MM.1S (cell line): Measurements from ENCODE around the gene RNF217.

Experiments used
- DNase-seq: peaks from one replicate; pipeline ENCODE4 v3.0.0-alpha.2; 2015
- H2AFZ ChIP-seq: fragments of 300-600 bp; sonication (generic); 2 replicates; pipeline ENCODE4 v1.6.0; 2016; ENCODE audit warnings: antibody characterized with exemption, low read length
- H3F3A ChIP-seq: fragments of 300-600 bp; sonication (generic); 2 replicates; pipeline ENCODE4 v1.6.1; 2016; ENCODE audit warnings: mild to moderate bottlenecking, antibody characterized with exemption, low read length, moderate library complexity, mixed read lengths; ENCODE audit not compliant: insufficient read depth
- H3K27ac ChIP-seq: fragments of 300-600 bp; sonication (generic); 2 replicates; pipeline ENCODE4 v1.5.1; 2016; ENCODE audit warnings: mild to moderate bottlenecking, low read length
- H3K27me3 ChIP-seq: fragments of 300-600 bp; sonication (generic); replicated peaks from 2 replicates; pipeline ENCODE4 v1.6.0; 2016; ENCODE audit warnings: low read length; ENCODE audit not compliant: insufficient read depth
- H3K36me3 ChIP-seq: fragments of 300-600 bp; sonication (generic); replicated peaks from 2 replicates; pipeline ENCODE4 v1.6.1; 2016; ENCODE audit warnings: mild to moderate bottlenecking, low read length, mixed read lengths; ENCODE audit not compliant: insufficient read depth
- H3K4me1 ChIP-seq: fragments of 300-600 bp; sonication (generic); 2 replicates; pipeline ENCODE4 v1.6.1; 2016; ENCODE audit warnings: low read length, mixed read lengths
- H3K4me2 ChIP-seq: fragments of 300-600 bp; sonication (generic); 2 replicates; pipeline ENCODE4 v1.6.0; 2016; ENCODE audit warnings: low read depth, low read length
- H3K4me3 ChIP-seq: fragments of 300-600 bp; sonication (generic); 2 replicates; pipeline ENCODE4 v1.5.1; 2016; ENCODE audit warnings: low read length, mixed read lengths
- H3K79me2 ChIP-seq: fragments of 300-600 bp; sonication (generic); 2 replicates; pipeline ENCODE4 v1.6.1; 2016; ENCODE audit warnings: mixed run types, low read length, mixed read lengths
- H3K9ac ChIP-seq: fragments of 300-600 bp; sonication (generic); 2 replicates; pipeline ENCODE4 v1.6.1; 2016; ENCODE audit warnings: low read length, mixed read lengths
- H3K9me2 ChIP-seq: fragments of 300-600 bp; sonication (generic); replicated peaks from 2 replicates; pipeline ENCODE4 v1.6.1; 2016; ENCODE audit warnings: mild to moderate bottlenecking, low read length, mixed read lengths; ENCODE audit not compliant: insufficient read depth
- H3K9me3 ChIP-seq: fragments of 300-600 bp; sonication (generic); replicated peaks from 2 replicates; pipeline ENCODE4 v1.6.1; 2016; ENCODE audit warnings: mild to moderate bottlenecking, low read length, mixed read lengths; ENCODE audit not compliant: insufficient read depth
- H4K20me1 ChIP-seq: fragments of 300-600 bp; sonication (generic); 2 replicates; pipeline ENCODE4 v1.6.1; 2016; ENCODE audit warnings: mild to moderate bottlenecking, low read length, moderate library complexity, mixed read lengths; ENCODE audit not compliant: insufficient read depth
- CTCF ChIP-seq: fragments of 300-600 bp; sonication (generic); IDR thresholded peaks from 2 replicates; pipeline ENCODE4 v1.5.1; 2016; ENCODE audit warnings: antibody characterized with exemption, low read length, mixed read lengths
- EZH2 ChIP-seq: fragments of 300-600 bp; sonication (generic); optimal IDR thresholded peaks from 2 replicates; pipeline ENCODE3; 2017; ENCODE audit warnings: low read depth, mild to moderate bottlenecking, antibody characterized with exemption, low read length, mixed read lengths
- EZH2phosphoT487 ChIP-seq: fragments of 300-600 bp; sonication (generic); IDR thresholded peaks from 2 replicates; pipeline ENCODE4 v1.6.1; 2018; ENCODE audit warnings: antibody characterized with exemption, low read length

RNF217 gene

GRCh38 chr6:124961464-124961776 is 817 bp upstream of the RNF217 start:
- no peaks in the 10 kb centered on the region for H3K9me3 ChIP-seq
- no peaks in the 10 kb centered on the region for H3F3A ChIP-seq
- TF ChIP-seq EZH2phosphoT487 = no peak
- TF ChIP-seq CTCF = no peak
- no peak for TF ChIP-seq EZH2
- H2AFZ ChIP-seq = 0 out of 2 replicates have a peak overlapping the region, but pooled peaks have one; percentile 15
- no peaks in the 10 kb centered on the region for H3K79me2 ChIP-seq
- H3K9me2 ChIP-seq = no peaks in the 10 kb centered on the region
- no peaks in the 10 kb centered on the region for H3K27me3 ChIP-seq
- no peak for DNase-seq
- H4K20me1 ChIP-seq = no peaks in the 10 kb centered on the region
- no peaks in the 10 kb centered on the region for H3K4me1 ChIP-seq
- no peaks in the 10 kb centered on the region for H3K36me3 ChIP-seq
- no peak overlapping the region for H3K27ac ChIP-seq
- peak overlapping the region; percentile 37; the same call in 1 of the 2 replicates for H3K4me2 ChIP-seq
- H3K4me3 ChIP-seq = peak overlapping the region; percentile 51; the same call in 1 of the 2 replicates
- H3K9ac ChIP-seq = no peak overlapping the region

- peak overlapping the region; percentile 18; the same call in 1 of the 2 replicates for H3K4me2 ChIP-seq
- H2AFZ ChIP-seq = no peak overlapping the region
These were observed 590 bp downstream of the RNF217 start for GRCh38 chr6:124962639-124963415.

GRCh38 chr6:124963416-124963785 is 1.2 kb downstream of the RNF217 start:
- no peaks in the 10 kb centered on the region for H3K9me3 ChIP-seq
- DNase-seq = no peak
- no peak overlapping the region for H3K4me3 ChIP-seq
- TF ChIP-seq EZH2 (no peak), EZH2phosphoT487 (no peak), CTCF (no peak)
- H2AFZ ChIP-seq = no peak overlapping the region
- no peaks in the 10 kb centered on the region for H3K36me3 ChIP-seq
- H3F3A ChIP-seq = no peaks in the 10 kb centered on the region
- no peak overlapping the region for H3K4me2 ChIP-seq
- no peak overlapping the region for H3K9ac ChIP-seq
- H3K79me2 ChIP-seq = no peaks in the 10 kb centered on the region
- no peaks in the 10 kb centered on the region for H3K4me1 ChIP-seq
- no peaks in the 10 kb centered on the region for H3K9me2 ChIP-seq
- H4K20me1 ChIP-seq = no peaks in the 10 kb centered on the region
- no peak overlapping the region for H3K27ac ChIP-seq
- H3K27me3 ChIP-seq = no peaks in the 10 kb centered on the region

More at GRCh38 chr6:124962639-124963415, 590 bp downstream of the RNF217 start:
- Histone ChIP-seq H3K79me2 (no peaks in the 10 kb centered on the region), H3K36me3 (no peaks in the 10 kb centered on the region), H3K4me1 (no peaks in the 10 kb centered on the region), H3K27me3 (no peaks in the 10 kb centered on the region), H3K4me3 (no peak overlapping the region; the same call in 1 of the 2 replicates), H3F3A (no peaks in the 10 kb centered on the region), H3K9me2 (no peaks in the 10 kb centered on the region), H4K20me1 (no peaks in the 10 kb centered on the region), H3K9ac (no peak overlapping the region), H3K9me3 (no peaks in the 10 kb centered on the region), H3K27ac (no peak overlapping the region)
- no peak for DNase-seq
- TF ChIP-seq EZH2 = no peak
- TF ChIP-seq CTCF = no peak
- TF ChIP-seq EZH2phosphoT487 = no peak
